HG03571 (cell line): ENCODE results near the gene HIPK2.

ENCODE experiments used
- ATAC-seq: cut with Tn5 transposase; IDR thresholded peaks from one replicate; pipeline ENCODE4 v1.9.1; 2021; ENCODE audit not compliant: unreplicated experiment

Gene HIPK2

GRCh38 chr7:139523968-139524815 is 253.6 kb downstream of the HIPK2 start:
- no peak for ATAC-seq

GRCh38 chr7:139523199-139523941 is 254.4 kb downstream of the HIPK2 start, which contains the start of gene CLEC2L:
TSS of gene CLEC2L (plus strand) at chr7:139523685. CDS start at chr7:139523928, 243 bp downstream.
- ATAC-seq, result no peak

DNA sequence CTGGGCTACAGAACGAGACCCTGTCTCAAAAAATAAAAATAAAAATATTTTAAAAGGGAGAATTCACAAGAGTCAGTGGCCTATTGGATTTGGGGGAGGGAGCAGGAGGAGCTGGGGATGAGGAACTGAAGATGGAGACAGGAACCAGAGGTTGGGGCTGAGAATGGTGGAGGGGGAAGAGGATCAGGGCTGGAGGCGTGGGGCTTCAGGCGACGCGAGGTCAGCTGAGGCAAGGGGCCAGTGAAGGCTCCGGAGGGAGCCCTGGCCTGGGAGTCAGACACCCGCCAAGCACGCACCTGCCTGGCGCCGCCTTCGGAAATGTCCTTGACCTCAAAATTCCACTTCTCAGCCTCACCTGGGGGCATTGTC is 255.0 kb downstream of the HIPK2 start:
- ATAC-seq, result no peak

DNA sequence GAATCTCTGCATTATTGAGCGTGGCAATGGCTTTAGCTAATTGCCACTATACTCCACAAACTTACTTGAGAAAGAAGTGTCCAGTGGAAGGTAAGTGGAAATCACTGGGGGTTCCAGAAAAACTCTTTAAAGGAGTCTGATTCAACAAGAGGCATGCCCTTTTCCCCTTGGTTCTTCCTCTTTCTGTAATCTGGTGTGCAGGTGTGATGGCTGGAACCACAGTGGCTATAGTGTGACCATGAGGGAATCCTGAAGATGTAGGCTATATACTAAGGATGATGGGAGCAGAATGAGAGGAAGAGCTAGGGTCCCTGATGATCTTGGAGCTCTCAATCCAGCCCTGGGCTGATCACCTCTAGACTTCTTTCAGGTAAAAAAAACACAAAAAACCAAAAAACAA is 256.4 kb downstream of the HIPK2 start:
- no peak for ATAC-seq

- ATAC-seq, result no peak
Observed at GRCh38 chr7:139515266-139515665, 262.5 kb downstream of the HIPK2 start.
